ENCODE data around the gene NAA60. TPM values are rescaled to one million over a fixed set of nuclear protein-coding genes. Genes with fewer than 3 reads are reported as not detected.

The NAA60 gene
- polyA plus RNA-seq, 3 donors: 68.5 to 72.4 (median 70.9) TPM

DNA sequence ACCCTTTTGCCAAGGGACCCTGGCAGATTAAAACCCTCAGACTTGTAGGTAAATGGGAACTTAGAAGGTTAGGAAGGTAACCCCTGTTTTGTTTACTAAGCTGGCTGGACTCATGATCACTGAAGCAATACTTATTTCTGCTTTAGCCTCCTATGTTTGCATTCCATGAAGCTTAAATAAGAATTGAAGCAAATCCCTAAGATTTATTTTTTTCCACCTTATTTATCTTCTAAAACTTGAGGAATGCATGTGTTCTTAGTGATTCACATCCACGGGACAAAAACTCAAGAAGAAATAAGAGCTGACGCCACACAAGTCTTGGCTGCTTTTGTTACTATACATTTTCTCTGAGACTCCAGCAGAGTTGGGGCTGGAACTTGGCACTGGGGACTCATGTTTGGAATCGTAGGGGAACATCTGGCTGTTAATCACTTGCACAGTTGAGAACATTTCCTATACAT lies 92.8 kb downstream of the NAA60 start:
- DNase-seq (ENCODE audit: low read depth in 3 of 3, low spot score in 2 of 3): no peak

Other genes starting within 250 kb of the NAA60 start
- gene ZNF200, start 208.5 kb upstream of the NAA60 start, polyA plus RNA-seq (ENCODE audit: insufficient read length in 3 of 3): 10 to 100 TPM; 14.6 to 18.0 (median 15.4) TPM
- gene MEFV, start 187.0 kb upstream of the NAA60 start, polyA plus RNA-seq (ENCODE audit: insufficient read length in 3 of 3): under 1 TPM; 0.11 to 0.18 (median 0.17) TPM
- gene ZNF263, start 160.2 kb upstream of the NAA60 start, polyA plus RNA-seq (ENCODE audit: insufficient read length in 3 of 3): 10 to 100 TPM; 49.0 to 56.4 (median 49.9) TPM
- 10 to 100 TPM in 2 of 3 donors, 1 to 10 TPM in 1; 9.6 to 12.7 (median 11.4) TPM for gene TIGD7, start 138.2 kb upstream of the NAA60 start, polyA plus RNA-seq (ENCODE audit: insufficient read length in 3 of 3)
- gene ZNF75A, start 138.2 kb upstream of the NAA60 start, polyA plus RNA-seq (ENCODE audit: insufficient read length in 3 of 3): 10 to 100 TPM; 46.5 to 50.5 (median 48.9) TPM
- gene OR2C1, start 87.8 kb upstream of the NAA60 start, polyA plus RNA-seq (ENCODE audit: insufficient read length in 3 of 3): under 1 TPM; 0.67 to 0.85 (median 0.72) TPM
- gene ZSCAN32, start 42.7 kb upstream of the NAA60 start, polyA plus RNA-seq (ENCODE audit: insufficient read length in 3 of 3): 10 to 100 TPM; 17.0 to 22.7 (median 18.7) TPM
- 10 to 100 TPM; 15.1 to 16.6 (median 15.1) TPM for gene ZNF174, start 42.5 kb upstream of the NAA60 start, polyA plus RNA-seq (ENCODE audit: insufficient read length in 3 of 3)
- gene ZNF597, start 176 bp upstream of the NAA60 start, polyA plus RNA-seq (ENCODE audit: insufficient read length in 3 of 3): 1 to 10 TPM; 3.9 to 4.1 (median 4.0) TPM
- not detected for gene C16orf90, start 51.8 kb downstream of the NAA60 start, polyA plus RNA-seq (ENCODE audit: insufficient read length in 3 of 3)
- 10 to 100 TPM; 64.4 to 69.0 (median 68.5) TPM for gene CLUAP1, start 57.3 kb downstream of the NAA60 start, polyA plus RNA-seq (ENCODE audit: insufficient read length in 3 of 3)
- gene NLRC3, start 133.7 kb downstream of the NAA60 start, polyA plus RNA-seq (ENCODE audit: insufficient read length in 3 of 3): 1 to 10 TPM; 1.6 to 1.7 (median 1.6) TPM
- gene SLX4, start 167.9 kb downstream of the NAA60 start, polyA plus RNA-seq (ENCODE audit: insufficient read length in 3 of 3): 1 to 10 TPM; 3.9 to 4.6 (median 4.0) TPM
- 10 to 100 TPM; 24.0 to 28.3 (median 25.0) TPM for gene DNASE1, start 211.0 kb downstream of the NAA60 start, polyA plus RNA-seq (ENCODE audit: insufficient read length in 3 of 3)